Measurements from ENCODE around the gene DNAJC1.
A peak's percentile ranks its signal among the peaks of the same experiment; 100 is the strongest.

DNAJC1 gene

GRCh38 chr10:21746118-21746517 lies 257.4 kb downstream of the DNAJC1 start:
- TF ChIP-seq, protein P1, sequence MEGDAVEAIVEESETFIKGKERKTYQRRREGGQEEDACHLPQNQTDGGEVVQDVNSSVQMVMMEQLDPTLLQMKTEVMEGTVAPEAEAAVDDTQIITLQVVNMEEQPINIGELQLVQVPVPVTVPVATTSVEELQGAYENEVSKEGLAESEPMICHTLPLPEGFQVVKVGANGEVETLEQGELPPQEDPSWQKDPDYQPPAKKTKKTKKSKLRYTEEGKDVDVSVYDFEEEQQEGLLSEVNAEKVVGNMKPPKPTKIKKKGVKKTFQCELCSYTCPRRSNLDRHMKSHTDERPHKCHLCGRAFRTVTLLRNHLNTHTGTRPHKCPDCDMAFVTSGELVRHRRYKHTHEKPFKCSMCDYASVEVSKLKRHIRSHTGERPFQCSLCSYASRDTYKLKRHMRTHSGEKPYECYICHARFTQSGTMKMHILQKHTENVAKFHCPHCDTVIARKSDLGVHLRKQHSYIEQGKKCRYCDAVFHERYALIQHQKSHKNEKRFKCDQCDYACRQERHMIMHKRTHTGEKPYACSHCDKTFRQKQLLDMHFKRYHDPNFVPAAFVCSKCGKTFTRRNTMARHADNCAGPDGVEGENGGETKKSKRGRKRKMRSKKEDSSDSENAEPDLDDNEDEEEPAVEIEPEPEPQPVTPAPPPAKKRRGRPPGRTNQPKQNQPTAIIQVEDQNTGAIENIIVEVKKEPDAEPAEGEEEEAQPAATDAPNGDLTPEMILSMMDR (IDR thresholded peaks at IDR 0.05; ENCODE audit: borderline replicate concordance, insufficient read depth, low read depth, low read length): no peak
- no peak overlapping the region for H3K4me3 ChIP-seq (ENCODE audit: low read depth, low read length)

GRCh38 chr10:21744223-21744622 lies 259.3 kb downstream of the DNAJC1 start:
- TF ChIP-seq, protein P1 (IDR thresholded peaks at IDR 0.05; ENCODE audit: borderline replicate concordance, insufficient read depth, low read depth, low read length): no peak

DNA sequence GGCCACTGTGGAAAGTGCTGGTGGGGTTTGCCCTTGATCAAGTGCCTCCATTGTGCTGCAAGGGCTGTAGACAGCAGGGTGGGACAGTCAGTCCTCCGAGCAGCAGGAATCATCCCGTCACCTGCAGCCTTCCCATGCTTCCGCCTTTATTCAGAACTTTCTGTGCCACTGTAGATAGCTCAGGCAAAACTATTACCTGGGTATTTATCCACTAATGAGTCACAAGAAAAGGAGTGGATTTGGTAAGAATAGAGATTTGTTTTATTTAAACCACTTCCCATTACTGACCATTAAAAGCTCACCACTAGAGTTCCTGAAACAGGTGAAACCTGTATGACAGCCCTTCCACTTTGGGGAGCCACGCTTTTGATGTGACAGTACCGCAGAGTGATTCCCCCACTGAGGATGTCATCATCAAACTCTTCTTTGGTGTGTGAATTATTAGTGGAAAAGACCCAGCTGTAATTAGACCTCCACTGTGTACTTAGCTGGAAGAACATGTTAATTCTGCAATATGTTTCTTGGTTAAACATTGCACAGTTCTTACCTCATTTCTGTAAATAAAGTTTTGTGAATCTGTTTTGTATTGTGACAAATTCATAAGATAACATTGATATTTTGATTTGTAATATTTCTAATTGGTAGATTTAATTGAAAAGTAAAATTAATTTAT lies 260.7 kb downstream of the DNAJC1 start:
- TF ChIP-seq, protein P1 (IDR thresholded peaks at IDR 0.05; ENCODE audit: borderline replicate concordance, insufficient read depth, low read depth, low read length): no peak
- no peak overlapping the region for H3K4me3 ChIP-seq (ENCODE audit: low read depth, low read length)

More at GRCh38 chr10:21744223-21744622, 259.3 kb downstream of the DNAJC1 start:
- no peak overlapping the region for H3K4me3 ChIP-seq (ENCODE audit: low read depth, low read length)

DNA sequence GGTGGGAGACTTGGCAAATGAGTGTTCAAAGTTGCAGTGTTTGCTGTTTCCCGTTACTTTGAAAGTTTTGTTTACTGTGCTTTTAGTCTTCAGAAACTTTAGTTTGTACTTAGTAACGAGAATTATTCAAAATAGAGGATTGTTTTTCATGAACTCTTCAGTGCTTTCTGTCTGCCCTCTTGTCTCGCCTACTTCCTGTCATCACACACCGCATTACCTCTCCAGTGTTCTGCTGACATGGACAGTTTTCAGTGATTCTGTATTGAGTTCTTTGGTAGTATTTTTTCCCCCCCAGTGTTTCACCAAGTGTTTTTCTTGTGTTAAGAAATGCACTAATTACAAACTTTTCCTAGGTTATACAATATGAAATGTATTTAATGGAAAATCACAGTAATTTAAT lies 262.5 kb downstream of the DNAJC1 start:
- TF ChIP-seq, protein P1 (IDR thresholded peaks at IDR 0.05; ENCODE audit: borderline replicate concordance, insufficient read depth, low read depth, low read length): no peak
- no peak overlapping the region for H3K4me3 ChIP-seq (ENCODE audit: low read depth, low read length)

DNA sequence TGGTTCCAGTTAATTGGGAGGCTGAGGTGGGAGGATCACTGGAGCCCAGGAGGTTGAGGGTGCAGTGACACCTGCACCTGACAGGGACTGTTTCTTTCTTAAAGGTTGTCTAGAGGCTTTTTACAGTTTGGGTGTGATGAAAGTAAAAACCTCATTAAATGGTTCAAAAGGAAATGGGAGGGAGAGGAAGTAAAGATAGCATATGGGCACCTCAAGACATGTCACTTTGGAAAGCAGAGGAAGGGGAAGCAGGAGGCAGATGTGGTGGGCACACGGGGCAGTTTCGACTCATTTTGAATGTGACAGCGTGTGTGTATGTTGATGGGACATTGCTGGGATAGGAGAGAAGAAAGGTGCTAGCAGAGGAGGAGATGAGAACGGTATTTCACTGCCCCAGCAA lies 266.4 kb downstream of the DNAJC1 start:
- TF ChIP-seq, protein P1 (IDR thresholded peaks at IDR 0.05; ENCODE audit: borderline replicate concordance, insufficient read depth, low read depth, low read length): no peak
- no peak overlapping the region for H3K4me3 ChIP-seq (ENCODE audit: low read depth, low read length)

DNA sequence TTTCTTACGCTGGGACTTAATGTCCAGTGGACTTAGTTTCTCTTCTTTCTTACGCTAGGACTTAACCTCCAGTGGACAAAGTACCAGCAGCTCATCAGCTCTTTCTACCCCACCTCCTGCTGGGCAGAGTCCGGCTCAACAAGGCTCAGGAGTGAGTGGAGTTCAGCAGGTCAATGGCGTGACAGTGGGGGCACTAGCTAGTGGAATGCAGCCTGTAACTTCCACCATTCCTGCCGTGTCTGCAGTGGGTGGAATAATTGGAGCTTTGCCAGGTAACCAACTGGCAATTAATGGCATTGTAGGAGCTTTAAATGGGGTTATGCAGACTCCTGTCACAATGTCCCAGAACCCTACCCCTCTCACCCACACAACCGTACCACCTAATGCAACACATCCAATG lies 269.8 kb downstream of the DNAJC1 start:
- H3K4me3 ChIP-seq (ENCODE audit: low read depth, low read length): no peak overlapping the region
- TF ChIP-seq, protein P1 (IDR thresholded peaks at IDR 0.05; ENCODE audit: borderline replicate concordance, insufficient read depth, low read depth, low read length): no peak

DNA sequence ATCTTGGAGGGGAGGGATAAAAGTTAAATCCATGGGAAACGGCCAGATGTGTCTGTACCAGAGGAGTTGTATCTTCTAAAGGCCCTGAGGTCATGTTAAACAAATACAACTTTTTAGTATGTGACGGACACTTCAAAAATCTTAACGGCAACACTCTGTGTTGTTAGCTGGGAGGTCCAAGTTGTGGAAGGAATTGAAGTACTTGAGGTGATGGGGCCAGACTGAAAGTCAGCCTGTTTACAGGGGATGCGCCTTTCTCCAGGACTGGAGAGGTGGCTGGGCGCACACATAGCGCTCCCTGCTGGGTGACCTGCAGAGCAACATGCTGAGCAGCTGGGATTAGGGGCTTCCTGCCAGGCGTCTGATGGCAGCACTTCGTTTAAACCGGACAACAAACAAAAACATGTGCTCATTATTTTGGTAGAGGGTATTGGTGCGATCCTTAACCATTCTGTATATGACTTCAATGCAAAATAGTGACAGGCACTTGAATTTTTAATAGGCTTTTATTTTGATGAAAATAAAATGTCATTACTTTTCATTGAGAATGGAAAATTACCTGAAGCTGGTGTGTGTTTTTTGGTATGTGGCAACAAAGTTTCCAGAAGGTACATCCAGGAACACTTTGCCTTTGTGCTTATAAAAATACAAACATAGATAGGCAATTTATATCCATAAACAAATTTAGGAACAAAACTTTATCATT lies 271.3 kb downstream of the DNAJC1 start:
- no peak overlapping the region for H3K4me3 ChIP-seq (ENCODE audit: low read depth, low read length)
- TF ChIP-seq, protein P1 (IDR thresholded peaks at IDR 0.05; ENCODE audit: borderline replicate concordance, insufficient read depth, low read depth, low read length): peak; percentile 82

Data from GM12875 (cell line).